Stimulated activated CD4-positive, alpha-beta T cell treated with anti-CD3 and anti-CD28 coated beads, Interleukin-4, amount 100 ng/mL, for 24 hours (primary cell): ENCODE measurements around the gene RAB39B.
A peak's percentile ranks its signal among the peaks of the same experiment; 100 is the strongest.
"Not testable (repeated sequence)": the region's sequence is repeated elsewhere in the genome, so short reads cannot be mapped to it uniquely, and the experiment has no call there.

ENCODE experiments used
- DNase-seq: peaks from one replicate; pipeline ENCODE4 v3.0.0-alpha.2; 2020

RAB39B gene, protein sequence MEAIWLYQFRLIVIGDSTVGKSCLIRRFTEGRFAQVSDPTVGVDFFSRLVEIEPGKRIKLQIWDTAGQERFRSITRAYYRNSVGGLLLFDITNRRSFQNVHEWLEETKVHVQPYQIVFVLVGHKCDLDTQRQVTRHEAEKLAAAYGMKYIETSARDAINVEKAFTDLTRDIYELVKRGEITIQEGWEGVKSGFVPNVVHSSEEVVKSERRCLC

DNA sequence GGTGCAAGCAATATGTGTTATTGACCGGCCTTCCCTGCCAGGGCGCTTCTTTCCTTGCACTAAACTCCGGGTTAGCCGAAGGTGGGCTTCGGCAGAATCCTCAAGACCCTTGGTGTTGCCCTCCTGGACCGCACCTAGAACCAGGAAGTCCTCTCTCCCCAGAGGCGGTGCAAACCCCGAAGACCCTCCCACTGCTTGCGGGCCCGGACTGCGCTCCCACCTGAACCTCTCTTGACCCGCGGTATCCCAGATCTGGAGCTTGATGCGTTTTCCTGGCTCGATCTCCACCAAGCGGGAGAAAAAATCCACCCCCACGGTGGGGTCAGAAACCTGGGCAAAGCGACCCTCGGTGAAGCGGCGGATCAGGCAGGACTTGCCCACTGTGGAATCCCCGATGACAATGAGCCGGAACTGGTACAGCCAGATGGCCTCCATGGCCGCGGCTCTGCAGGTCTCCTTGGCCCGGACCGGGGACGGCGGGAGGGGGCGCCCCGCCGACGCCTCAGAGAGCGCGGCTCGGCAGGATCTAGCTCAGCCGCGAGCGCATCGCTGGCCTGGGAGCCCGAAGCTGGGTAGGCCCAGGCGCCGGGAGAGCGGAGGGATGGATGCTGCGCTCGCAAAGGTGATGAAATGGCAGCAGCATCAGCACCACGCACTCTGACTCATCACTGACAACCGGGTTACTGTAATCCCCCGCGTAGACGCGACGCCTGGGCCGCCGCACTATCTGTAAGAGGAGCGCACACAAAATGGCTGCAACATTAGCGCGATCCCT lies at the start of gene RAB39B:
RAB39B (minus strand) TSS at position 638 of the 775 bp plus-strand sequence; CDS start at position 435, 203 bp downstream.
- DNase-seq = peak; percentile 76

DNA sequence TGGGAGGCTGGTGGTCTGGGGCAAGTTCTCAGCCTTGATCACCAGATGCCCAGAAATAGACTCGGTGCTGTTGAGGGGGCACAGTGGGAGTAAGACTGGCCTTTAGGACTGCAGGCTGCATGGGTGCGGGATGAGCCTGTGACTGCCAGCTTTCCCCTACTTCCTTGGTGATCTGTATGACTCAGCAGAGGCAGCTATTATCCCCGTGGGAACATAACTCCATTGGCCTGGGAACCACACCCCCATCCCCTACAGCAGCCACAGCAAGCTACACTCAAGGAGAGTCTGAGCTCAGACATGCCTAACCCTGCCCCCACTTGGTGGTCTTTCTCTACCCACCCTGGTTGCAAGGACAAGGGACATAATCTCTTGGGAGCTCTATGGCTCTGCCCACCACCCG lies 49.5 kb upstream of the RAB39B start:
- DNase-seq = no peak

DNA sequence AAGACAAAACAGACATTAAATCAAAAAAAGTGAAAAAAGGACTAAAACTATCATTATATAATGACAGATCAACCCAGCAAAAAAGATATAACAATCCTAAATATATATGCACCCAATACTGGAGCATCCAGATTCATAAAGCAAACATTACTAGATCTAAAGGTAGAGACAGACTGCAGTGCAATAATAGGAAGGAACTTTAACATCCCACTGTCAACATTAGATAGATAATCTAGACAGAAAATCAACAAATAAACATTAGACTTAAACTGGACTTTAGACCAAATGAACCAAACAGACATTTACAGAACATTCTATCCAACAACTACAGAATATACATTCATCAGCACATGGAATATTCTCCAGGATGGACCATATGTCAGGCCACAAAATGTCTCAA lies 29.5 kb upstream of the RAB39B start:
- no peak for DNase-seq

DNA sequence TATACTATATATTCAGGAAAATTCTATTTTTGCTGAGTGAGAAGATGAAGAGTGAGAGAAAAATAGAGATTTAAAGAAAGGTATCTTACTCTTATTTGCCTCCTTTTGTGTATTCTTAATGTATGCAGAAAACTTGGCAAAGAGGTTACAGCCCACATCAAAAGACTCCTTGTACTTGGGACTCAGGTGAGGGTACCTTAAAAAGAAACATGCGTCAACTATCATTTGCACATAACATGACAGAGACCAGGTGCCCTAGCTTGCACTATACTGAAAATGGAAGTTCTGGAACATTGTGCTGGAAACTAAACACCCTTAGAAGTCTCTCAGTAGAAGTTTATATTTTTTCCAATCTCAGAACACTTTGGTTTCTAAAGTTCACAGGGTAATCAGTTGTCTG lies 15.6 kb upstream of the RAB39B start:
- no peak for DNase-seq

DNA sequence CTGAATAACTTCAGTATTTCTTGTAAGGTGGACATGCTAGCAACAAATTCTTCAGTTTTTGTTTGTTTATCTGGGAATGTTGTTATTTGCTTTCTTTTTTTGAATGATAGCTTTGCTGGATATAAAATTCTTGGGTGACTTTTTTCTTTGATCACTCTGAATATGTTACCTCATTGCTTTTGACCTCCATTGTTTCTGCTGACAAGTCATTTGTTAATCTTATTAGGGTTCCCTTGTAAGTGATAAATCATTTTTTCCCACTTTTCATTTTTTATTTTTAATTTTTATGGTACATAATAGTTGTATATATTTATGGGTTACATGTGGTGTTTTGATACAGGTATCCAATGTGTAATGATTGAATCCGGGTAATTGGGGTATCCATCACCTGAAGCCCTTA lies 6.7 kb upstream of the RAB39B start:
- no peak for DNase-seq

DNA sequence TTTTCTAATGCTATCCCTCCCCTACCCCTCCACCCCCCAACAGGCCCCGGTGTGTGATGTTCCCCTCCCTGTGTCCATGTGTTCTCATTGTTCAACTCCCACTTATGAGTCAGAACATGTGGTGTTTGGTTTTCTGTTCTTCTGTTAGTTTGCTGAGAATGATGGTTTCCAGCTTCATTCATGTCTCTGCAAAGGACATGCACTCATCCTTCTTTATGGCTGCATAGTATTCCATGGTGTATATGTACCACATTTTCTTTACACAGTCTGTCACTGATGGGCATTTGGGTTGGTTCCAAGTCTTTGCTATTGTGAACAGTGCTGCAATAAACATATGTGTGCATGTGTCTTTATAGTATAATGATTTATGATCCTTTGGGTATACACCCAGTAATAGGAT lies 3.7 kb upstream of the RAB39B start:
- not testable (repeated sequence) for DNase-seq

DNA sequence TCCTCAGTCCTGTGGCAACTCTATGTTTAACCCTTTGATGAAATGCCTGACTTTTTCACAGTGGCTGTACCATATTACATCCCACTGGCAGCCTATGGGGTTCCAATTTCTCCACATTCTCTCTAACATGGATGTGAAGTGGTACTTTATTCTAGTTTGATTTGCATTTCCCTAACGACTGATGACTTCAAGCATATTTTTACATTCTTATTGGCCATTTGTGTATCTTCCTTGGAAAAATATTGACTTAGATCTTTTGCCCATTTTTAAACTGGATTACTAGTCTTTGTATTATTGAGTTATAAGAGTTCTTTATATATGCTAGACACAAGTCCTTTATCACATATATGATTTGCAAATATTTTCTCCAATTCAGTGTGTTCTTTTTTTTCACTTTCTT lies 2.1 kb upstream of the RAB39B start:
- no peak for DNase-seq

DNA sequence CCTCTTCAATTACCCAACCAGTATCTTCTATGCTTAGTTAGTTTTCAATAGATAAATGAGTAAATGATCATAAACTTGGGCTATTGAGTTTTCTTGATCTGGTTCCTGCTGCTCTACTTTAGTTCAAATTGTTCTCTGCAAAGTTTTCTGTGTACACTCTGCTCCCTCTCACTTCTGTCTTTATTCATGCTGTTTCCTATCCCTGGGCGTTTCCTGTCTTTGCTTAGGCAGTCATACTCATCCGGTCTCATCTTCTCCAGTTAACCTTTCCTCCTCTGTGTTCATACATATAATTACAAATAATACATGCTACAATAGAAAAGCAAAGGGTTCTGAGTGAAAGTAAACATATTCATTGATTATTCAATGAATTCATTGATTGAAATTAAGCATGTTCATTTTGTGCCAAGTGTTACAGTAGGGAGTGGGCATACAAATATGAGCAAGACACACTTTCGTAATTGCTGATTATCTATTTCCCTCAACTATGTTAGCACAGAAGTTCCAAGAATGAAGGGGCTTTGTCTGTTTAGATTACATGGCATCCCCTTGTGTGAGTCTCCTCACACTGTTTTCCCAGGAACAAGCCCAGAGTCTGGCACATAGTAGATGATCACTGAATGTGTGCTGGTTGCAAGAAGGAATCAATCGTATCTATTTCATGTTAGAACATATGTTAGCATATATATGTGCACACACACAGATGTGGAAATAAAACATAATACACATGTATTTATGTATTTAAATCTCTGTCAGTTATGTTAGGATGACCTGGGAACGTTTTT lies 1.1 kb downstream of the RAB39B start:
- no peak for DNase-seq

DNA sequence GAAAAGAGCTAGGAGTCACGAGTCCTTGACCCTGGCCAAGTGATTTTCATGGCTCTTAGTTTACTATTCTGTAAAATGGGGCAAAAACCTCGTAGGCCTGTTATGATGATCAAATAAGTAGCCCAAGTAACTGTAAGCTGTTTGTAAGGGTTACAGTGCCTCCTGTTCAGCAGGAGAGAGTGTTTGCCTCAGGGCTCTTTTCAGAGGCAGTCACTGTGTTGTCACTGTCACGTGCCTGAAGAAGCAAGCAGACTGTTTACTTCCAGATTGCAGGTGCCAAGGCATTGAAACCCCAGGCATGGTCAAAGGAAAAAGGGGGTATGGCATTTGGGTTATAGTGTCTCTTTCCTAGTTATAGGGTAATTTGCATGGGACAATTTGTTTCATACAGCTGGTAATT lies 4.5 kb downstream of the RAB39B start:
- DNase-seq = no peak

DNA sequence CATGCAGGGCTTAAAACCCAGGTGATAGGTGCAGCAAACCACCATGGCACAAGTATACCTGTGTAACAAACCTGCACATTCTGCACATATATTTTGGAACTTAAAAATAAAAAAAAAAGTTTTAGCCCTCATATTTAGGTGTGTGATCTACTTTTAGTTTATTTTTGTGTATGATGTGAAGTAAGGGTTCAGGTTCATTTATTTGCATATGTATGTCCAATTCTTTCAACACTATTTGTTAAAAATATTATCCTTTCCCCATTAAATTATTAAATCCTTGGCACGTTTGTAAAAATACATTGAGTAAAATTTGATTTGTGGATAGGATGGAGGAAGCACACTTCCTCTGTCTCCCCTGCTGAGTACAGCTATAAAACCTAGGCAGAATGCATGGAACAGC lies 12.9 kb downstream of the RAB39B start:
- no peak for DNase-seq

DNA sequence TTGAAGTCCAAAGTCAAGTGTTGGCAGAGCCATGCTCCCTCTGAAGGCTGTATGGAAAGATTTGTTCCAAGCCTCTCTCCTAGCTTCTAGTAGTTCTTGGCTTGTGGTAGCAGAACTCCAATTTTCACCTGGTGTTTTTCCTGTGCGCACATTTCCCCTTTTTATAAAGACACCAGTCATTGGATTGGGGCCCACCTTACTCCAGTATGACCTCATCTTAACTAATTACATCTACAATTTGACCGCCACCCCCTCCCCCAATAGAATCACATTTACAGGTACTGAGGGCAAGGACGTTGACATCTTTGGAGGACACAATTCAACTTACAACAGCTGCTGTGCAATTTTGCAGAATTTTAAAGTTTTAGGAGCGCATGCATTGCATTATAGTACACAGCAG lies 16.8 kb downstream of the RAB39B start:
- DNase-seq = no peak

DNA sequence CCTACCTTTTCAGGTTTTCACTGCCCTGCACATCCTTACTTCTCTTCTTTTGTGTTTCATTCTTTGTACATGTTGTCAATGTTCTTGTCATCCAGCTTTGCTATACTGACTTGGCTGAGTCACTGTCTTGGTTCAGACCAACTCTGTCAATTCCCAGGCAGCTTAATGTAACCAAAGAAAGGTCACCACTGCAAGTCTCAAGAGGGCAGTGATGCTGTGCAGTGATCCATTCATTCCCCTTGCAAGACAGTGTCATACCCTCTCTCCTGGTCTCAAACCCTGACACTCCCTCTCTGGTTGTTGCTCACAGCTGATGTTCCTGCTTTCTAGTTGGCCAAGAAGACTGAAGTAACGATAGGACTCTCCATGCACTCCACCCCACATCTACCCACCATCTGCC lies 17.5 kb downstream of the RAB39B start:
- DNase-seq = no peak

DNA sequence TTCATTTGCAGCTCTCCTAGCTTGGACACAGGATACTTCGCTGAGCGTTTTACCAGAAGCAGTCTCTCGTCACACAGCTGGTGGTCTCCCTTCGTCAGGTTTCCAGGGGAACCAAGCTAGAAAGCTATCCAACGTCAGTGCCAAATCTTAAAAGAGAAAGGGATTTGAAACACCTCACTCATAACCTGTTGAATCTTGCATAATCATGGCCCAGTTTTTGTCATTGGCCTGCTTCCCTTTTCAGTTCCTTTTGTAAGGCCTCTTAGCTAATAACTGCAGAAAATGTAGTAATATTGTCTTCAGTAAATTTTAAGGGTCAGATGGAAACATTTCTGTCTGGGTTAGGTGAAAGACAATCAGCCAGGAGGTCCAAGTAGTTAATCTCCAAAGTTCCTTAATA lies 22.0 kb downstream of the RAB39B start:
- DNase-seq = no peak

DNA sequence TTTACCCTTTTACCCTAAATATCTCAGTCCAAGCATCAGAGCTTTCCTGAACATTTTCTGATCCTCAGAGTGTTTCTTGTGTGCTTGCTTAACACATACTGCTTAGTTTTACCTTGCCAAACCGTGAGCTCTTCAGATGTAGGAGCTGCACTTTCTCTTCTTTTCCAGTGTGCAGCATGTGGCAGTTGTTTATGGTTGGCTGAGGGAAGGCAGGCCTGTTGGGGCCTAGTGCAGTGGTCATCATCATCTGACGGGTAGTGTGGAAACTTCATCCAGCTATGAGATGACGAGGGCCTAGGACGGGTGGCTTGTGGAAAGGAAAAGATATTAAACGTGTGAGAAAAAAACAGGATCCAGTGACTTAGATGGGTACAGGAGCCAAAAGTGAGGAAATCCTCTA lies 26.6 kb downstream of the RAB39B start:
- DNase-seq = no peak

DNA sequence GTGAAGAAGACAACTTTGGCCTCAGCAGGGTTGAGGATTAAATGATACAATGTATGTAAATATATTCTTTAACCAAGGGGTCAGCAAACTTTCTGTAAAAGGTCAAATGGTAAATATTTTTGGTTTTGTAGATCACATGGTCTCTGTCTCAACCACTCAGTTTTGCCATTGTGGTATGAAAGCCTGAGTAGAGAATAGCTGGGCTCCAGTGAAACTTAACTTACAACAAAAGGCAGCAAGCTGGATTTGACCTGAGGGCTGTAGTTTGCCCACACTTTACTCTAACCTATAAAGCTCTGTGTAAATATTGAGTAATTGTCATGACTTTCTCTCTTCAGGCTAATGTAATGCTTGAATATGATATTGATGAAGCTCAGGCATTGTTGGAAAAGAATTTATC lies 28.4 kb downstream of the RAB39B start:
- no peak for DNase-seq

DNA sequence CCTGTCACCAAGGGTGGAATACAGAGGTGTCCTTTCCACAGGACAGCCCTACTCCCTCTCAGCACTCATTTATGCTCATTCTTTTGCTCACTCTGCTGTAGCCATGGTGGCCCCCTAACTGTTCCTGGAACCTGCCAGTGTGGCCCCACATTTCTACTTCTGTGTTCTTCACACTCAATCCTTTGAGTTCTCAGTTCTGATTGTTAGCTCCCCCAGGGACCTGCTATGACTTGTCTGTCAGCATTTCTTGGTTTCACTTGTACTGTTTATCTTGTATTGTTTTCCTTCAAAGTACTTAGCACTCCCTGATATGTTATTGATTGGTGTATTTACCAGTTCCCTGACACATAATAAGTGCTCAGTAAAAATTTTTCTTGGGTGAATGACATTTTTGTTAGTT lies 33.1 kb downstream of the RAB39B start:
- no peak for DNase-seq

DNA sequence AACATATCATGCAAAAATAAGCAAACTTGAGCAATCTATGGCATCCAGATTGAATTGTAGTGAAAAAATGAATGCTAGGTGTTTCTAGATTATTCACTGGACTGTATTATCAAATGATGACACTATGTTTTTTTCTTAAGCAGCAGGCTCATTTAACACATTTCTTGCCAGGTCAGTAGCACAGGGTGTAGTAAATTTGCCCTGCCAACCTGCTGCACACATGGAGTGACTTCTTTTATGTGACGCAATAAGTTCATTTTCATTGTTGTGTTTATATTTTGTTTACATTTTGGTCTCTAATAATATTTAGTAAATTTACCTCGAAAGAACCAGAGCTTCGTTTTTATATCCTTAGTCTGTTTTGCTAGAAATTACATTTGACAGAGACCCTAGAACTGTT lies 38.5 kb downstream of the RAB39B start:
- DNase-seq = no peak

DNA sequence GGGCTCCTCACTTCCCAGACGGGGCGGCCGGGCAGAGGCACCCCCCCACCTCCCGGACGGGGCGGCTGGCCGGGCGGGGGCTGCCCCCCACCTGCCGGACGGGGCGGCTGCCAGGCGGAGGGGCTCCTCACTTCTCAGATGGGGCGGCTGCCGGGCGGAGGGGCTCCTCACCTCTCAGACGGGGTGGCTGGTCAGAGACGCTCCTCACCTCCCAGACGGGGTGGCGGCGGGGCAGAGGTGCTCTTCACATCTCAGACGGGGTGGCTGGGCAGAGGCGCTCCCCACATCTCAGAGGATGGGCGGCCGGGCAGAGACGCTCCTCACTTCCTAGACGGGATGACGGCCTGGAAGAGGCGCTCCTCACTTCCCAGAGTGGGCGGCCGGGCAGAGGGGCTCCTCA lies 40.5 kb downstream of the RAB39B start:
- DNase-seq = not testable (repeated sequence)

DNA sequence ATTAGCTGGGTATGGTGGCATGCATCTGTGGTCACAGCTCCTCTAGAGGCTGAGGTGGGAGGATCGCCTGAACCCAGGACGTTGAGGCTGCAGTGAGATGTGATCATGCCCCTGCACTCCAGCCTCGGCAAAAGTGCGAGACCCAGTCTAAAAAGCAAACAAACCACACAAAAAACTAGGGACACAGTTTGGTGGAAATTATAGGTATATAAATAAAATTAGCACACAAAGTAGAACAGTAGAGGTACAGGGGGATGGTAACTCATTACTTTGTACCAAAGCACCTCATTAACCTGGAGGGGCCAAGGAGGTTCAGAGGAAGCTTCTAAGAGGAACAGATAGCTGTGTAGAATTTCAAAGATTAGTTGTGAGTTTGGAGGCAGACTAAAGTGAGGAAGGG lies 42.9 kb downstream of the RAB39B start:
- DNase-seq = no peak

DNA sequence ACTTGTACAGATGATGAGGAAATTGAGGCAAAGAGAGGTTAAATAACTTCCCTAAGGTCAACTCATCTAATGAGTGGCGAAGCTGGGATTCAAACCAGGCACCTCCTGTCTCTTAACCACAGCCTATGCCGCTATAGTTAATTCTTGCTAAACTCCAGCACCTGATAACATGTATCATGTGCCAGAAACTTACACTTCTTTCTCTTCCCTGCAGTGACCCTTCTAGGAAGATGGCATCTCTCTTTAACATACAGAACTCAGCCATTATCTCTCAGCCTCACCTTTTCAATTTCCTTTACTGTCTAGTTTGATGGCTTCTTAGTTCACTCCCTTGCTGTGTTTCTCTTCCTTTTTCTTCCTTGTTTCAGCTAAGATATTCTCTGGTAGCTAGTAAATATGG lies 45.5 kb downstream of the RAB39B start:
- DNase-seq = no peak

DNA sequence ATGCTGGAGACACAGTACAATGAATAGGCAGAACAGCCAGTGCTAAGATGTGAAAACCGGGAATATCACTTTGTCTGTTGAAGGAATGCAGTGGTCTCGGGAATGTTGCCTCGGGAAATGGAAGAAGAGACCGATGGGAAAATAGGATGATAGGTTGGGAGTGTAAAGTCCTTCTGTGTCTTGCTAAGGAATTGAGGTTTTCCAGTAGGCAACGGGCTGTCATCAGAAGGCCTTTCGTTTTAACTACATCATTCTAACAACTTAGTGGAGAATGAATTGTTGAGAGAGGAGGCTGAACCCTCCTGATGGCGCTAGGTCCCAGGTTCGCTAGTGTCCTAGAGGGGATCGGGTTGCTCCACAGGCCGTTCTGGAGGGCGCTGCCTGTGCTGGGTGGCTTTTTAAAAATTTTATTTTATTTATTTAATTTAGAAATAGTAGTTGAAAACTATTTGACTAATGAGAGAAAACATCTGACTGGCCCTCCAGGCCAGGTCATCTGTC lies 47.3 kb downstream of the RAB39B start:
- no peak for DNase-seq

DNA sequence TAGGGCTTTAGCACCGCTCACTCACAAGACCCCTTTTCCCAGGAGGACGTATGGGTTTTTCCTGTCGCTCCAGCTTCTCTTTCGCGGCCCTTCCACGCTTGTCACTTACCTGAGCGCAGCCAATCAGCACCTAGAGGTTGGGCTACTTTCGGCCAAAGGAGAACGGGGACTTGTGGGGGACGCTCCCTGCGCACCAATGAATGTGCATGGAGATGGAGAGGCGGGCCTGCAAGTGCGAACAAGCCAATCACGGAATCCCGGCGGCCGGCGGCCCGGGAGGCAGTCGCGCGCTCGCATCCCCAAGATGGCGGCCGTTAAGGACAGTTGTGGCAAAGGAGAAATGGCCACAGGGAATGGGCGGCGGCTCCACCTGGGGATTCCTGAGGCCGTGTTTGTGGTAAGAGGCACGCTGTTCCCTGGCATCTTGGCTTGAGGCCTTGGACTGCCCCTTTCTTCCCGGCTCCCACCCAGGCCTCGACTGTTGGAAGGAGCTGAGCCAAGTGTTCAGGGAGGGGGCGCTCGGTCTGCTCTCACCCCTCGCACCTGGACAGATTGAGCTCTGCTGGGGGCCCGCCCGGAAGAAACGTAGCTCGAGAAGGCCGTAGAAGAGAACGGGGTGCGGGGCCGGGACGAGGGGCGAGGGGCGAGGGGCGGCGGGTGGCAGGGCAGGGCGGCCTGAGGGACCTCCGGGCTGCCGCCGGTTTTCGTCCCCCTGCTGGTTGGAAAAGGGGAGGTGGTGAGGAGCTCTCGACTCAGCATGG lies 47.9 kb downstream of the RAB39B start, which contains the start of gene VBP1:
VBP1 (plus strand) TSS at position 282 of the 761 bp plus-strand sequence; CDS start at position 305, 23 bp downstream.
- DNase-seq = peak; percentile 88
